Hepatocyte (in vitro differentiated cells): Measurements from ENCODE around the gene C2CD3. TPM values are rescaled to one million over a fixed set of nuclear protein-coding genes. Genes with fewer than 3 reads are reported as not detected.

ENCODE experiments used
- DNase-seq: peaks from one replicate; pipeline ENCODE4 v3.0.0-alpha.2; 2016; ENCODE audit warnings: low spot score
- H2AFZ ChIP-seq: fragments of 200-600 bp; sonication (generic); 2 replicates; pipeline ENCODE4 v1.6.0; 2016; ENCODE audit warnings: antibody characterized with exemption, mild to moderate bottlenecking
- H3K27ac ChIP-seq: fragments of 200-600 bp; sonication (generic); 2 replicates; pipeline ENCODE4 v1.5.1; 2016; ENCODE audit warnings: mild to moderate bottlenecking
- H3K27me3 ChIP-seq: fragments of 200-600 bp; sonication (generic); 2 replicates; pipeline ENCODE4 v1.6.1; 2016
- H3K36me3 ChIP-seq: fragments of 200-600 bp; sonication (generic); replicated peaks from 2 replicates; pipeline ENCODE4 v1.5.1; 2016; ENCODE audit warnings: low read depth; ENCODE audit not compliant: insufficient read depth
- H3K4me1 ChIP-seq: fragments of 200-600 bp; sonication (generic); 2 replicates; pipeline ENCODE4 v1.5.1; 2016; ENCODE audit warnings: mild to moderate bottlenecking, moderate library complexity; ENCODE audit not compliant: insufficient read depth
- H3K4me2 ChIP-seq: fragments of 200-600 bp; sonication (generic); 2 replicates; pipeline ENCODE4 v1.6.0; 2016
- H3K4me3 ChIP-seq: fragments of 200-600 bp; sonication (generic); 2 replicates; pipeline ENCODE4 v1.5.1; 2016; ENCODE audit warnings: mild to moderate bottlenecking
- H3K79me2 ChIP-seq: fragments of 200-600 bp; sonication (generic); 2 replicates; pipeline ENCODE4 v1.6.0; 2017; ENCODE audit warnings: mild to moderate bottlenecking
- H3K9me2 ChIP-seq: fragments of 200-600 bp; sonication (generic); replicated peaks from 2 replicates; pipeline ENCODE4 v1.6.0; 2017; ENCODE audit warnings: mild to moderate bottlenecking; ENCODE audit not compliant: insufficient read depth
- H3K9me3 ChIP-seq: fragments of 200-600 bp; sonication (generic); 2 replicates; pipeline ENCODE4 v1.5.1; 2016; ENCODE audit warnings: low read depth, mild to moderate bottlenecking
- H4K20me1 ChIP-seq: fragments of 200-600 bp; sonication (generic); 2 replicates; pipeline ENCODE4 v1.6.0; 2016; ENCODE audit warnings: mild to moderate bottlenecking; ENCODE audit not compliant: insufficient read depth, poor library complexity, severe bottlenecking
- EZH2 ChIP-seq: fragments of 200-600 bp; sonication (generic); IDR thresholded peaks from 2 replicates; pipeline ENCODE4 v1.6.1; 2016; ENCODE audit warnings: antibody characterized with exemption, mild to moderate bottlenecking, borderline replicate concordance
- EZH2phosphoT487 ChIP-seq: fragments of 200-600 bp; sonication (generic); IDR thresholded peaks from one replicate; pipeline ENCODE4 v1.6.1; 2018; ENCODE audit warnings: antibody characterized with exemption, mild to moderate bottlenecking, low read depth, moderate library complexity; ENCODE audit not compliant: unreplicated experiment, severe bottlenecking
- WGBS: methylation state at CpG from one replicate; pipeline ENCODE4 v1.1.6; 2016; ENCODE audit warnings: low lambda C conversion rate; ENCODE audit errors: missing lambda C conversion rate; 5-methylcytosine and 5-hydroxymethylcytosine counted together
- polyA plus RNA-seq: library from polyadenylated mRNA; unstranded; fragments of >200 nt; fragmentation: Nextera tagmentation; extraction: Ambion mirVana; gene quantifications from 2 replicates; pipeline ENCODE4 v1.2.1, GENCODE V29; 2016
- total RNA-seq: library from RNA; depleted of rRNA; stranded (reverse); fragments of >200 nt; gene quantifications from 2 replicates; pipeline ENCODE4 v1.2.3, GENCODE V29; 2014
- TF ChIP-seq, protein P1 (sequence below): fragments of 200-600 bp; sonication (generic); IDR thresholded peaks from 2 replicates; pipeline ENCODE4 v1.5.1; 2016; ENCODE audit warnings: antibody characterized with exemption, mild to moderate bottlenecking; ENCODE audit not compliant: poor library complexity

C2CD3 gene
- total and polyA plus RNA-seq, 2 experiments from 2014 or later = 9.8 to 16.3 TPM

DNA sequence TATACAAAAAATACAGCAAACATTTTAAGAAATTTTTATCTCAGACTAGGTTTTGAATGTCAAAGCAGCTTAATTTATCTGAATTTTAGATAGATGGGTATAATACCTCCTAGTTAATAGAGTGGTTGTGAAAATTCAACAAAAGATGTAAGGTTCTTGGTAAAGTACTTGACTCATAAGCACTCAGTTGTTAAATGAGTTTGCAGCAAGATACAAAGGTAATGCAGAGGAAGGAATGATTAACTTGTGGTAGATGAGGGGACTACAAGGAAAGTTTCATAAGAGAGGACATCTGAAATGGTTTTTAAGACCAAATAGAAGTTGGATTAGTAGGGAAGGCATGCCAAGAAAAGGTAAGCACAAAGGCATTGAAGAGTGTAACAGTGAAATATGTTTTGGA, 37.7 kb upstream of the C2CD3 start:
- Histone ChIP-seq H3K27ac (no peak overlapping the region), H3K36me3 (no peaks in the 10 kb centered on the region), H2AFZ (no peak overlapping the region), H3K9me2 (no peaks in the 10 kb centered on the region), H3K4me3 (no peak overlapping the region), H3K4me1 (no peaks in the 10 kb centered on the region), H3K79me2 (no peaks in the 10 kb centered on the region), H3K27me3 (no peaks in the 10 kb centered on the region), H4K20me1 (no peaks in the 10 kb centered on the region), H3K9me3 (no peaks in the 10 kb centered on the region), H3K4me2 (no peak overlapping the region)
- DNase-seq = no peak
- TF ChIP-seq EZH2phosphoT487 (no peak), EZH2 (no peak)
- TF ChIP-seq, protein P1, sequence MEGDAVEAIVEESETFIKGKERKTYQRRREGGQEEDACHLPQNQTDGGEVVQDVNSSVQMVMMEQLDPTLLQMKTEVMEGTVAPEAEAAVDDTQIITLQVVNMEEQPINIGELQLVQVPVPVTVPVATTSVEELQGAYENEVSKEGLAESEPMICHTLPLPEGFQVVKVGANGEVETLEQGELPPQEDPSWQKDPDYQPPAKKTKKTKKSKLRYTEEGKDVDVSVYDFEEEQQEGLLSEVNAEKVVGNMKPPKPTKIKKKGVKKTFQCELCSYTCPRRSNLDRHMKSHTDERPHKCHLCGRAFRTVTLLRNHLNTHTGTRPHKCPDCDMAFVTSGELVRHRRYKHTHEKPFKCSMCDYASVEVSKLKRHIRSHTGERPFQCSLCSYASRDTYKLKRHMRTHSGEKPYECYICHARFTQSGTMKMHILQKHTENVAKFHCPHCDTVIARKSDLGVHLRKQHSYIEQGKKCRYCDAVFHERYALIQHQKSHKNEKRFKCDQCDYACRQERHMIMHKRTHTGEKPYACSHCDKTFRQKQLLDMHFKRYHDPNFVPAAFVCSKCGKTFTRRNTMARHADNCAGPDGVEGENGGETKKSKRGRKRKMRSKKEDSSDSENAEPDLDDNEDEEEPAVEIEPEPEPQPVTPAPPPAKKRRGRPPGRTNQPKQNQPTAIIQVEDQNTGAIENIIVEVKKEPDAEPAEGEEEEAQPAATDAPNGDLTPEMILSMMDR = no peak

DNA sequence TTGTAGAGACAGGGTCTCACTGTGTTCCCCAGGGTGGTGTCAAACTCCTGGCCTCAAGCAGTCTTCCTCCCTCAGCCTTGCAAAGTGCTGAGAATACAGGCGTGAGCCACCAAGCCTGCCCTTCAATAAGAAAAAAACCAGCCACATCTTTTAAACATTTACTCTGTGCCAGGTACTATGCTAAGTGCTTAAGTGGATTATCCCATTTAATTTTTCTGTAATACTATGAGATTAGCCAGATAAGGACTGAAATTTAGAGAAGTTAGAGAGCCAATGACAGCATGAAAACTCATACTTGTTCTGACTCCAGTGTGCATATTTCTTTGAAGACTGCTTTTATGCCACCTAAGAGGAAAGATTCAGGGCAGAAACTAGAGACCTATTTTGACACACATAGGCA, 35.9 kb upstream of the C2CD3 start:
- DNase-seq = no peak
- no peaks in the 10 kb centered on the region for H4K20me1 ChIP-seq
- TF ChIP-seq EZH2phosphoT487 (no peak), EZH2 (no peak)
- TF ChIP-seq, protein P1 = no peak
- no peaks in the 10 kb centered on the region for H3K79me2 ChIP-seq
- no peak overlapping the region for H2AFZ ChIP-seq
- 94% methylated on average over 1 of the region's 1 CpG for WGBS
- no peak overlapping the region for H3K4me3 ChIP-seq
- no peak overlapping the region for H3K27ac ChIP-seq
- H3K36me3 ChIP-seq = no peaks in the 10 kb centered on the region
- H3K4me1 ChIP-seq = no peaks in the 10 kb centered on the region
- H3K27me3 ChIP-seq = no peaks in the 10 kb centered on the region
- no peaks in the 10 kb centered on the region for H3K9me2 ChIP-seq
- no peaks in the 10 kb centered on the region for H3K9me3 ChIP-seq
- H3K4me2 ChIP-seq = no peak overlapping the region

DNA sequence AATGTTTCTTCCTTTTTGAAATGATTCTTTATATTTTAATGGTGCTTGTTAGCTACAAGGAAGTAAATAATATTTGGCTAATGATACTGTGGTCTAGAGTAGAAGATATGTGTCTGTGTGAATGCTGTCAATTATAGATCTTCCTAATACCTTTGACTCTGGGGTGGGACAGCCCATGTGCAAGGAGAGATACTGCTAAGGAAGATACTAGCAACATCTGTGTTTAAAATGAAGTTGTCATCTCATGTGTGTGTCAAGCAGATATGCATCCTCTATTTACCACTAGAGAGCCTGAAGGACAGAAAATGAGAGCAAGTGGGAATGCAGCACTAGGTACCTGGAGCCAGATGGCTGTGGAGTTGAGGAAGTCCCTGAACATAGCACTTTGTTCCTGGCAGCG, 34.4 kb upstream of the C2CD3 start:
- Histone ChIP-seq H2AFZ (no peak overlapping the region), H3K4me2 (no peak overlapping the region), H3K79me2 (no peaks in the 10 kb centered on the region), H3K36me3 (no peaks in the 10 kb centered on the region), H3K4me3 (no peak overlapping the region), H3K9me2 (no peaks in the 10 kb centered on the region), H3K27ac (no peak overlapping the region), H3K9me3 (no peaks in the 10 kb centered on the region), H4K20me1 (no peaks in the 10 kb centered on the region), H3K4me1 (no peaks in the 10 kb centered on the region), H3K27me3 (no peaks in the 10 kb centered on the region)
- TF ChIP-seq, protein P1 = no peak
- TF ChIP-seq EZH2phosphoT487 (no peak), EZH2 (no peak)
- DNase-seq = no peak
- WGBS = 93% methylated on average over 1 of the region's 1 CpG

DNA sequence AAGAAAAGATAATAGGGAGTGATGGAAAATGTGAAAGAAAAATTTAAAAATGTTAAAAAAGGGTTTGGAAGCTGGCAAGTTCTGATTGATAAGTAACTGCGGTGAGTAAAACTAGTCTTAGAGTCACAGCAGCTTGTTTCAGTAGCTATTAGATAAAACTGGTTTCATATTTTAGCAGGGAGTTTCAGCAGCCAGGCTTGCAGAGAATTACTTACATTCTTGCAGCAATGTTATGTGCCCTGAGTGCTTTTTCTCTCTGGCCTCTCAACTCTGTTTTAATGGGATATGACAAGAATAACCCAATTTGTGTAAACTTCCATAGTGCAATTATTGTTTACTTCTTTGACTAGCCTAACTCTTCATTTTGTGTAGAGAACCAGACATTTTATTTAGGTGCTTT, 33.9 kb upstream of the C2CD3 start:
- WGBS = 84% methylated on average over 1 of the region's 1 CpG
- Histone ChIP-seq H3K36me3 (no peaks in the 10 kb centered on the region), H3K4me1 (no peaks in the 10 kb centered on the region), H3K9me2 (no peaks in the 10 kb centered on the region), H3K4me2 (no peak overlapping the region), H4K20me1 (no peaks in the 10 kb centered on the region), H3K9me3 (no peaks in the 10 kb centered on the region), H3K27me3 (no peaks in the 10 kb centered on the region), H2AFZ (no peak overlapping the region), H3K4me3 (no peak overlapping the region), H3K27ac (no peak overlapping the region), H3K79me2 (no peaks in the 10 kb centered on the region)
- DNase-seq = no peak
- TF ChIP-seq EZH2 = no peak
- TF ChIP-seq, protein P1 = no peak
- no peak for TF ChIP-seq EZH2phosphoT487
